Astrocyte (in vitro differentiated cells and primary cell): ENCODE data around the gene GLRA3.

ENCODE experiments used
- EZH2 ChIP-seq: IDR thresholded peaks from 2 replicates; pipeline ENCODE4 v1.6.1; 2012; ENCODE audit warnings: mild to moderate bottlenecking, low read length, inconsistent platforms; ENCODE audit not compliant: insufficient read depth
- TF ChIP-seq, protein P1 (sequence below): IDR thresholded peaks from 2 replicates; pipeline ENCODE4 v1.5.1; 2011; ENCODE audit warnings: low read depth, mild to moderate bottlenecking, inconsistent platforms, low read length, moderate library complexity; ENCODE audit not compliant: insufficient read depth

- TF ChIP-seq, protein P1, sequence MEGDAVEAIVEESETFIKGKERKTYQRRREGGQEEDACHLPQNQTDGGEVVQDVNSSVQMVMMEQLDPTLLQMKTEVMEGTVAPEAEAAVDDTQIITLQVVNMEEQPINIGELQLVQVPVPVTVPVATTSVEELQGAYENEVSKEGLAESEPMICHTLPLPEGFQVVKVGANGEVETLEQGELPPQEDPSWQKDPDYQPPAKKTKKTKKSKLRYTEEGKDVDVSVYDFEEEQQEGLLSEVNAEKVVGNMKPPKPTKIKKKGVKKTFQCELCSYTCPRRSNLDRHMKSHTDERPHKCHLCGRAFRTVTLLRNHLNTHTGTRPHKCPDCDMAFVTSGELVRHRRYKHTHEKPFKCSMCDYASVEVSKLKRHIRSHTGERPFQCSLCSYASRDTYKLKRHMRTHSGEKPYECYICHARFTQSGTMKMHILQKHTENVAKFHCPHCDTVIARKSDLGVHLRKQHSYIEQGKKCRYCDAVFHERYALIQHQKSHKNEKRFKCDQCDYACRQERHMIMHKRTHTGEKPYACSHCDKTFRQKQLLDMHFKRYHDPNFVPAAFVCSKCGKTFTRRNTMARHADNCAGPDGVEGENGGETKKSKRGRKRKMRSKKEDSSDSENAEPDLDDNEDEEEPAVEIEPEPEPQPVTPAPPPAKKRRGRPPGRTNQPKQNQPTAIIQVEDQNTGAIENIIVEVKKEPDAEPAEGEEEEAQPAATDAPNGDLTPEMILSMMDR = no peak
- no peak for TF ChIP-seq EZH2
These were observed 80.0 kb downstream of the GLRA3 start for GRCh38 chr4:174749091-174749490.
